ENCODE results near the gene NRTN.
"Not testable (repeated sequence)": the region's sequence is repeated elsewhere in the genome, so short reads cannot be mapped to it uniquely, and the experiment has no call there.

Gene NRTN

GRCh38 chr19:5832527-5833216, 27.8 kb downstream of the NRTN start:
- DNase-seq (ENCODE audit: insufficient read length, low spot score) = no peak
- FAIRE-seq = no peak

GRCh38 chr19:5837761-5838352, 33.0 kb downstream of the NRTN start:
- no peak for FAIRE-seq
- DNase-seq (ENCODE audit: insufficient read length, low spot score) = no peak

GRCh38 chr19:5838353-5839064, 33.6 kb downstream of the NRTN start:
- no peak for DNase-seq (ENCODE audit: insufficient read length, low spot score)
- no peak for FAIRE-seq

- DNase-seq (ENCODE audit: insufficient read length, low spot score) = no peak
- FAIRE-seq = no peak
Observed at GRCh38 chr19:5839065-5840017, 34.5 kb downstream of the NRTN start, which contains the start of gene FUT6. Gene FUT6 (minus strand): TSS chr19:5839702. CDS start chr19:5832567, 7,135 bp downstream.

GRCh38 chr19:5841735-5842111, 36.9 kb downstream of the NRTN start:
- not testable (repeated sequence) for DNase-seq (ENCODE audit: insufficient read length, low spot score); FAIRE-seq

GRCh38 chr19:5843295-5843927, 38.5 kb downstream of the NRTN start:
- DNase-seq (ENCODE audit: insufficient read length, low spot score) (no peak), FAIRE-seq (no peak)

- FAIRE-seq = no peak
- no peak for DNase-seq (ENCODE audit: insufficient read length, low spot score)
Observed at GRCh38 chr19:5844456-5845433, 39.9 kb downstream of the NRTN start.

- not testable (repeated sequence) for FAIRE-seq; DNase-seq (ENCODE audit: insufficient read length, low spot score)
Observed at GRCh38 chr19:5847846-5848245, 43.0 kb downstream of the NRTN start.

GRCh38 chr19:5848621-5849020, 43.8 kb downstream of the NRTN start:
- not testable (repeated sequence) for FAIRE-seq; DNase-seq (ENCODE audit: insufficient read length, low spot score)

- FAIRE-seq = no peak
Observed at GRCh38 chr19:5850189-5850588, 45.3 kb downstream of the NRTN start.

GRCh38 chr19:5850743-5851293, 46.0 kb downstream of the NRTN start:
- FAIRE-seq (no peak), DNase-seq (ENCODE audit: insufficient read length, low spot score) (no peak)

More at GRCh38 chr19:5850189-5850588, 45.3 kb downstream of the NRTN start:
- DNase-seq (ENCODE audit: insufficient read length, low spot score) = no peak

- DNase-seq (ENCODE audit: insufficient read length, low spot score) (no peak), FAIRE-seq (no peak)
Observed at GRCh38 chr19:5851302-5851701, 46.4 kb downstream of the NRTN start, which contains the start of gene FUT3. Gene FUT3 (minus strand): TSS chr19:5851449.

GRCh38 chr19:5854121-5854520, 49.3 kb downstream of the NRTN start:
- FAIRE-seq; DNase-seq (ENCODE audit: insufficient read length, low spot score): not testable (repeated sequence)

GRCh38 chr19:5855151-5855550, 50.3 kb downstream of the NRTN start:
- DNase-seq (ENCODE audit: insufficient read length, low spot score); FAIRE-seq: not testable (repeated sequence)

- no peak for FAIRE-seq
- DNase-seq (ENCODE audit: insufficient read length, low spot score) = no peak
Observed at GRCh38 chr19:5857203-5858081, 52.6 kb downstream of the NRTN start.

GRCh38 chr19:5863030-5863665, 58.3 kb downstream of the NRTN start:
- FAIRE-seq = no peak
- no peak for DNase-seq (ENCODE audit: insufficient read length, low spot score)

Data from HTR-8/SVneo (cell line).